Muscle of back (tissue), 11 donors: ENCODE measurements around the gene TBCCD1. TPM values are rescaled to one million over a fixed set of nuclear protein-coding genes. Genes with fewer than 3 reads are reported as not detected.

Source experiments
- DNase-seq, 3 donors: peaks; one replicate each; pipeline versions ENCODE4 v3.0.0 to v3.0.0-alpha.2; 2013
- polyA plus RNA-seq, 10 donors: library from polyadenylated mRNA; unstranded; fragments of 120-200 nt; gene quantifications; one replicate each; pipeline ENCODE4 v1.2.1, GENCODE V29; 2013; ENCODE audit not compliant: insufficient read length in 10 of 10

TBCCD1 gene
- polyA plus RNA-seq, 10 donors, result 9.9 to 15.5 (median 12.8) TPM

- no peak for DNase-seq
Measured at GRCh38 chr3:186497608-186498007, 69.5 kb downstream of the TBCCD1 start.

- no peak for DNase-seq
Measured at GRCh38 chr3:186496635-186497034, 70.5 kb downstream of the TBCCD1 start.

Other genes starting within 250 kb of the TBCCD1 start
- 1 to 10 TPM in 9 of 10 donors, under 1 TPM in 1; 0.49 to 4.3 (median 2.4) TPM for gene DGKG, start 205.1 kb downstream of the TBCCD1 start, polyA plus RNA-seq
- gene CRYGS, start 23.0 kb downstream of the TBCCD1 start, polyA plus RNA-seq, result 1 to 10 TPM; 1.6 to 5.1 (median 2.4) TPM
- gene DNAJB11, start 3.4 kb upstream of the TBCCD1 start, polyA plus RNA-seq, result 10 to 100 TPM; 40.0 to 52.1 (median 41.5) TPM
- 1 to 10 TPM in 2 of 10 donors, under 1 TPM in 3, not detected in 5; 0.16 to 9.2 (median 0.17) TPM for gene AHSG, start 45.7 kb upstream of the TBCCD1 start, polyA plus RNA-seq
- under 1 TPM in 5 of 10 donors, not detected in 5; 0.08 to 0.42 (median 0.35) TPM for gene FETUB, start 73.1 kb upstream of the TBCCD1 start, polyA plus RNA-seq
- under 1 TPM in 5 of 10 donors, not detected in 5; 0.04 to 0.50 (median 0.20) TPM for gene HRG, start 98.7 kb upstream of the TBCCD1 start, polyA plus RNA-seq
- gene KNG1, start 150.0 kb upstream of the TBCCD1 start, polyA plus RNA-seq, result under 1 TPM in 4 of 10 donors, not detected in 6; 0.07 to 0.70 (median 0.12) TPM
- gene EIF4A2, start 216.2 kb upstream of the TBCCD1 start, polyA plus RNA-seq, result 100 to 1,000 TPM; 480 to 620 (median 560) TPM
- gene RFC4, start 239.1 kb upstream of the TBCCD1 start, polyA plus RNA-seq, result 10 to 100 TPM; 18.6 to 37.4 (median 23.1) TPM